ENCODE results near the gene E2F6. TPM values are rescaled to one million over a fixed set of nuclear protein-coding genes. Genes with fewer than 3 reads are reported as not detected.
A peak's percentile ranks its signal among the peaks of the same experiment; 100 is the strongest.

Gene E2F6
- total and polyA plus RNA-seq, 2 of the 13 experiments (the other 11 are each of a cell fraction or from before 2014, with no cell fraction given), result 27.3 to 36.0 TPM

DNA sequence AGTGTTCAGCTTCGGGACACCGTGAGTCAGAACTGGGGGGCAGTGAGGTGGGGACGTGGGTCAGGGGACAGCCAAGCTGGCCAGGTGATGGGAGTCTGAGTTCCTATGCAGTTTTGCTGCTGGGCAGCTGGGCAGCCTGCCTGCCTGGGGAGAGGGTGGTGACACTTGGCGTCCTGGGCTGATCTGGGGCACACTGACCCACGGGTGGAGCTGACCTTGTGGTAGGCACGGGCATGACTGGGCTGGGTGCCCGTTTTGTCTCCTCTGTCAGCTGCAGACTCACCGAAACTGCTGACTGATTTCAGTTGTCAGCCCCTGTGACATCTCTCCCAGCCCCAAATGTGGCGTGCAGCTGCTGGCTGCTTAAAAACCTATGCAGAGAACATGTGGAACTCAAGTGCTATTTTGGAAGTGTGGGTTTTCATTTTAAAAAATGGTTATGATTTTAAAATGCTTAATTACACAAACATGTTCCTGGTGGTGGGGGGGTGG lies 32.6 kb upstream of the E2F6 start (continued):
- TF ChIP-seq, protein P1, sequence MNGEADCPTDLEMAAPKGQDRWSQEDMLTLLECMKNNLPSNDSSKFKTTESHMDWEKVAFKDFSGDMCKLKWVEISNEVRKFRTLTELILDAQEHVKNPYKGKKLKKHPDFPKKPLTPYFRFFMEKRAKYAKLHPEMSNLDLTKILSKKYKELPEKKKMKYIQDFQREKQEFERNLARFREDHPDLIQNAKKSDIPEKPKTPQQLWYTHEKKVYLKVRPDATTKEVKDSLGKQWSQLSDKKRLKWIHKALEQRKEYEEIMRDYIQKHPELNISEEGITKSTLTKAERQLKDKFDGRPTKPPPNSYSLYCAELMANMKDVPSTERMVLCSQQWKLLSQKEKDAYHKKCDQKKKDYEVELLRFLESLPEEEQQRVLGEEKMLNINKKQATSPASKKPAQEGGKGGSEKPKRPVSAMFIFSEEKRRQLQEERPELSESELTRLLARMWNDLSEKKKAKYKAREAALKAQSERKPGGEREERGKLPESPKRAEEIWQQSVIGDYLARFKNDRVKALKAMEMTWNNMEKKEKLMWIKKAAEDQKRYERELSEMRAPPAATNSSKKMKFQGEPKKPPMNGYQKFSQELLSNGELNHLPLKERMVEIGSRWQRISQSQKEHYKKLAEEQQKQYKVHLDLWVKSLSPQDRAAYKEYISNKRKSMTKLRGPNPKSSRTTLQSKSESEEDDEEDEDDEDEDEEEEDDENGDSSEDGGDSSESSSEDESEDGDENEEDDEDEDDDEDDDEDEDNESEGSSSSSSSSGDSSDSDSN (CRISPR knock-in tag; IDR thresholded peaks at IDR 0.05), result no peak; the same call in 1 of the 2 replicates
- TF ChIP-seq ZBTB38 (CRISPR knock-in tag; IDR thresholded peaks at IDR 0.05) (peak; percentile 54; the same call in 1 of the 2 replicates), PAX8 (CRISPR knock-in tag; IDR thresholded peaks at IDR 0.05; ENCODE audit: borderline replicate concordance) (no peak), MAZ (IDR thresholded peaks at IDR 0.05; ENCODE audit: borderline replicate concordance, low read depth, low read length) (no peak), MAZ (CRISPR knock-in tag; IDR thresholded peaks at IDR 0.05; ENCODE audit: low read depth) (no peak), CENPX (CRISPR knock-in tag; IDR thresholded peaks at IDR 0.05) (no peak), RARG (CRISPR knock-in tag; IDR thresholded peaks at IDR 0.05; ENCODE audit: low read depth) (no peak), MTA3 (CRISPR knock-in tag; IDR thresholded peaks at IDR 0.05) (no peak), RBM22 (optimal IDR thresholded peaks at IDR 0.05; ENCODE audit: low read length) (peak; percentile 99), NR2C2 (CRISPR knock-in tag; IDR thresholded peaks at IDR 0.05; ENCODE audit: borderline replicate concordance) (no peak), CBX2 (IDR thresholded peaks at IDR 0.05; ENCODE audit: low read depth, low read length) (no peak), CBX2 (CRISPR knock-in tag; IDR thresholded peaks at IDR 0.05; ENCODE audit: low read depth) (no peak), IRF2 (CRISPR knock-in tag; IDR thresholded peaks at IDR 0.05) (no peak), ZNF557 (CRISPR knock-in tag; IDR thresholded peaks at IDR 0.05) (no peak), HMG20B (CRISPR knock-in tag; conservative IDR thresholded peaks at IDR 0.05) (no peak), ZNF253 (CRISPR knock-in tag; IDR thresholded peaks at IDR 0.05; ENCODE audit: borderline replicate concordance) (no peak), GTF3A (CRISPR knock-in tag; conservative IDR thresholded peaks at IDR 0.05) (no peak; the same call in 1 of the 2 replicates), KDM6A (CRISPR knock-in tag; IDR thresholded peaks at IDR 0.05; ENCODE audit: low read depth) (no peak)
- TF ChIP-seq, protein P2, sequence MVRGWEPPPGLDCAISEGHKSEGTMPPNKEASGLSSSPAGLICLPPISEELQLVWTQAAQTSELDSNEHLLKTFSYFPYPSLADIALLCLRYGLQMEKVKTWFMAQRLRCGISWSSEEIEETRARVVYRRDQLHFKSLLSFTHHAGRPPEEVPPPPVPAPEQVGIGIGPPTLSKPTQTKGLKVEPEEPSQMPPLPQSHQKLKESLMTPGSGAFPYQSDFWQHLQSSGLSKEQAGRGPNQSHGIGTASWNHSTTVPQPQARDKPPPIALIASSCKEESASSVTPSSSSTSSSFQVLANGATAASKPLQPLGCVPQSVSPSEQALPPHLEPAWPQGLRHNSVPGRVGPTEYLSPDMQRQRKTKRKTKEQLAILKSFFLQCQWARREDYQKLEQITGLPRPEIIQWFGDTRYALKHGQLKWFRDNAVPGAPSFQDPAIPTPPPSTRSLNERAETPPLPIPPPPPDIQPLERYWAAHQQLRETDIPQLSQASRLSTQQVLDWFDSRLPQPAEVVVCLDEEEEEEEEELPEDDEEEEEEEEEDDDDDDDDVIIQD (CRISPR knock-in tag; IDR thresholded peaks at IDR 0.05; ENCODE audit: low read depth), result no peak
- TF ChIP-seq, protein P3, sequence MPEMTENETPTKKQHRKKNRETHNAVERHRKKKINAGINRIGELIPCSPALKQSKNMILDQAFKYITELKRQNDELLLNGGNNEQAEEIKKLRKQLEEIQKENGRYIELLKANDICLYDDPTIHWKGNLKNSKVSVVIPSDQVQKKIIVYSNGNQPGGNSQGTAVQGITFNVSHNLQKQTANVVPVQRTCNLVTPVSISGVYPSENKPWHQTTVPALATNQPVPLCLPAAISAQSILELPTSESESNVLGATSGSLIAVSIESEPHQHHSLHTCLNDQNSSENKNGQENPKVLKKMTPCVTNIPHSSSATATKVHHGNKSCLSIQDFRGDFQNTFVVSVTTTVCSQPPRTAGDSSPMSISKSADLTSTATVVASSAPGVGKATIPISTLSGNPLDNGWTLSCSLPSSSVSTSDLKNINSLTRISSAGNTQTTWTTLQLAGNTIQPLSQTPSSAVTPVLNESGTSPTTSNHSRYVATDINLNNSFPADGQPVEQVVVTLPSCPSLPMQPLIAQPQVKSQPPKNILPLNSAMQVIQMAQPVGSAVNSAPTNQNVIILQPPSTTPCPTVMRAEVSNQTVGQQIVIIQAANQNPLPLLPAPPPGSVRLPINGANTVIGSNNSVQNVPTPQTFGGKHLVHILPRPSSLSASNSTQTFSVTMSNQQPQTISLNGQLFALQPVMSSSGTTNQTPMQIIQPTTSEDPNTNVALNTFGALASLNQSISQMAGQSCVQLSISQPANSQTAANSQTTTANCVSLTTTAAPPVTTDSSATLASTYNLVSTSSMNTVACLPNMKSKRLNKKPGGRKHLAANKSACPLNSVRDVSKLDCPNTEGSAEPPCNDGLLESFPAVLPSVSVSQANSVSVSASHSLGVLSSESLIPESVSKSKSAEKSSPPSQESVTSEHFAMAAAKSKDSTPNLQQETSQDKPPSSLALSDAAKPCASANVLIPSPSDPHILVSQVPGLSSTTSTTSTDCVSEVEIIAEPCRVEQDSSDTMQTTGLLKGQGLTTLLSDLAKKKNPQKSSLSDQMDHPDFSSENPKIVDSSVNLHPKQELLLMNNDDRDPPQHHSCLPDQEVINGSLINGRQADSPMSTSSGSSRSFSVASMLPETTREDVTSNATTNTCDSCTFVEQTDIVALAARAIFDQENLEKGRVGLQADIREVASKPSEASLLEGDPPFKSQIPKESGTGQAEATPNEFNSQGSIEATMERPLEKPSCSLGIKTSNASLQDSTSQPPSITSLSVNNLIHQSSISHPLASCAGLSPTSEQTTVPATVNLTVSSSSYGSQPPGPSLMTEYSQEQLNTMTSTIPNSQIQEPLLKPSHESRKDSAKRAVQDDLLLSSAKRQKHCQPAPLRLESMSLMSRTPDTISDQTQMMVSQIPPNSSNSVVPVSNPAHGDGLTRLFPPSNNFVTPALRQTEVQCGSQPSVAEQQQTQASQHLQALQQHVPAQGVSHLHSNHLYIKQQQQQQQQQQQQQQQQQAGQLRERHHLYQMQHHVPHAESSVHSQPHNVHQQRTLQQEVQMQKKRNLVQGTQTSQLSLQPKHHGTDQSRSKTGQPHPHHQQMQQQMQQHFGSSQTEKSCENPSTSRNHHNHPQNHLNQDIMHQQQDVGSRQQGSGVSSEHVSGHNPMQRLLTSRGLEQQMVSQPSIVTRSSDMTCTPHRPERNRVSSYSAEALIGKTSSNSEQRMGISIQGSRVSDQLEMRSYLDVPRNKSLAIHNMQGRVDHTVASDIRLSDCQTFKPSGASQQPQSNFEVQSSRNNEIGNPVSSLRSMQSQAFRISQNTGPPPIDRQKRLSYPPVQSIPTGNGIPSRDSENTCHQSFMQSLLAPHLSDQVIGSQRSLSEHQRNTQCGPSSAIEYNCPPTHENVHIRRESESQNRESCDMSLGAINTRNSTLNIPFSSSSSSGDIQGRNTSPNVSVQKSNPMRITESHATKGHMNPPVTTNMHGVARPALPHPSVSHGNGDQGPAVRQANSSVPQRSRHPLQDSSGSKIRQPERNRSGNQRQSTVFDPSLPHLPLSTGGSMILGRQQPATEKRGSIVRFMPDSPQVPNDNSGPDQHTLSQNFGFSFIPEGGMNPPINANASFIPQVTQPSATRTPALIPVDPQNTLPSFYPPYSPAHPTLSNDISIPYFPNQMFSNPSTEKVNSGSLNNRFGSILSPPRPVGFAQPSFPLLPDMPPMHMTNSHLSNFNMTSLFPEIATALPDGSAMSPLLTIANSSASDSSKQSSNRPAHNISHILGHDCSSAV (CRISPR knock-in tag; IDR thresholded peaks at IDR 0.05; ENCODE audit: borderline replicate concordance), result no peak

Data from HepG2 (cell line).